HepG2 (cell line): Measurements from ENCODE around the gene DAZAP1. TPM values are rescaled to one million over a fixed set of nuclear protein-coding genes. Genes with fewer than 3 reads are reported as not detected.
A peak's percentile ranks its signal among the peaks of the same experiment; 100 is the strongest.

Experiments
- CEBPG ChIP-seq: IDR thresholded peaks from 2 replicates; pipeline ENCODE4 v1.6.1; 2016
- EEA1 ChIP-seq: sonication (generic); formaldehyde crosslinking; IDR thresholded peaks from 2 replicates; pipeline ENCODE4 v1.5.1; 2020; ENCODE audit warnings: mild to moderate bottlenecking, missing genetic modification reagents, borderline replicate concordance
- HIC2 ChIP-seq: sonication (generic); formaldehyde crosslinking; IDR thresholded peaks from 2 replicates; pipeline ENCODE4 v1.9.0; 2022; ENCODE audit warnings: low read depth, missing genetic modification reagents
- HIVEP1 ChIP-seq: sonication (generic); formaldehyde crosslinking; IDR thresholded peaks from 2 replicates; pipeline ENCODE4 v1.4.0; 2020; ENCODE audit warnings: mild to moderate bottlenecking, missing genetic modification reagents
- KLF16 ChIP-seq, 2 experiments: sonication (generic) in 1 of 2; formaldehyde crosslinking in 1 of 2; IDR thresholded peaks; 2 replicates each; pipeline versions ENCODE4 v1.6.1 to v1.8.0; 2016 to 2023; ENCODE audit warnings: missing genetic modification reagents in 2 of 2, missing compliant biosample characterization in 1 of 2
- MYNN ChIP-seq: sonication (generic); formaldehyde crosslinking; IDR thresholded peaks from 2 replicates; pipeline ENCODE4 v1.4.0; 2020; ENCODE audit warnings: mild to moderate bottlenecking, low read depth, missing genetic modification reagents
- SMYD3 ChIP-seq: sonication (generic); formaldehyde crosslinking; IDR thresholded peaks from 2 replicates; pipeline ENCODE4 v1.8.1; 2023; ENCODE audit warnings: mild to moderate bottlenecking, missing genetic modification reagents
- SP5 ChIP-seq: IDR thresholded peaks from 2 replicates; pipeline ENCODE4 v1.6.1; 2016; ENCODE audit warnings: low read depth, borderline replicate concordance
- SPEN ChIP-seq: sonication (generic); formaldehyde crosslinking; IDR thresholded peaks from 2 replicates; pipeline ENCODE4 v1.5.1; 2020; ENCODE audit warnings: low read depth, mild to moderate bottlenecking, missing genetic modification reagents
- ZBTB14 ChIP-seq: sonication (generic); formaldehyde crosslinking; IDR thresholded peaks from 2 replicates; pipeline ENCODE4 v1.4.0; 2020; ENCODE audit warnings: missing genetic modification reagents
- ZBTB2 ChIP-seq: sonication (generic); formaldehyde crosslinking; IDR thresholded peaks from 2 replicates; pipeline ENCODE4 v1.8.0; 2022; ENCODE audit warnings: low read depth, missing genetic modification reagents
- ZBTB43 ChIP-seq: sonication (generic); formaldehyde crosslinking; conservative IDR thresholded peaks from 2 replicates; pipeline ENCODE4 v1.4.0; 2020; ENCODE audit warnings: missing genetic modification reagents
- ZMYM3 ChIP-seq: sonication (generic); formaldehyde crosslinking; IDR thresholded peaks from 2 replicates; pipeline ENCODE4 v1.5.1; 2020; ENCODE audit warnings: mild to moderate bottlenecking, missing genetic modification reagents
- ZNF276 ChIP-seq: sonication (generic); formaldehyde crosslinking; IDR thresholded peaks from 2 replicates; pipeline ENCODE4 v1.4.0; 2020; ENCODE audit warnings: mild to moderate bottlenecking, low read depth, missing genetic modification reagents
- ZNF441 ChIP-seq: sonication (generic); formaldehyde crosslinking; IDR thresholded peaks from 2 replicates; pipeline ENCODE4 v1.7.0; 2021; ENCODE audit warnings: missing genetic modification reagents, borderline replicate concordance
- ZNF543 ChIP-seq: sonication (generic); formaldehyde crosslinking; IDR thresholded peaks from 2 replicates; pipeline ENCODE4 v1.4.0; 2020; ENCODE audit warnings: mild to moderate bottlenecking, missing genetic modification reagents
- ZNF572 ChIP-seq: sonication (generic); formaldehyde crosslinking; IDR thresholded peaks from 2 replicates; pipeline ENCODE4 v1.5.1; 2020; ENCODE audit warnings: mild to moderate bottlenecking, missing genetic modification reagents
- polyA plus RNA-seq, 8 experiments: library from polyadenylated mRNA; depleted of rRNA in 3 of 8; stranded (reverse) in 7 of 8; unstranded in 1 of 8; fragments of >200 nt; fragmentation: Illumina TruSeq in 4 of 8; extraction: Trizol in 4 of 8; gene quantifications; 2 replicates each; pipeline versions ENCODE4 v1.2.1 to v1.2.3, GENCODE V29; 2011 to 2016; ENCODE audit warnings: low read depth in 4 of 8, missing spikeins in 1 of 8, mixed read lengths in 1 of 8; ENCODE audit not compliant: insufficient read depth in 1 of 8
- total RNA-seq, 5 experiments: library from RNA; depleted of rRNA; stranded (reverse); fragments of >200 nt; fragmentation: Illumina TruSeq; extraction: Trizol; gene quantifications; 2 replicates each; pipeline ENCODE4 v1.2.3, GENCODE V29; 2016; ENCODE audit warnings: low read depth in 1 of 5

DAZAP1 gene
- total and polyA plus RNA-seq, 2 of the 13 experiments (the other 11 are each of a cell fraction or from before 2014, with no cell fraction given): 63.3 to 79.2 TPM

- peak; percentile 67; the same call in 1 of the 2 replicates for TF ChIP-seq EEA1 (CRISPR knock-in tag)
- 0 out of 2 replicates have a peak, but pooled peaks have one; percentile 27 for TF ChIP-seq ZNF572 (CRISPR knock-in tag)
- peak; percentile 61 for TF ChIP-seq SPEN
- TF ChIP-seq ZBTB14: peak; percentile 69; the same call in 1 of the 2 replicates
- TF ChIP-seq ZNF276 (CRISPR knock-in tag): peak; percentile 35; the same call in 1 of the 2 replicates
- 0 out of 2 replicates have a peak, but pooled peaks have one; percentile 40 for TF ChIP-seq HIVEP1 (CRISPR knock-in tag)
- 0 out of 2 replicates have a peak, but pooled peaks have one; percentile 23 for TF ChIP-seq ZNF543 (CRISPR knock-in tag)
- peak; percentile 33; the same call in 1 of the 2 replicates for TF ChIP-seq SP5 (CRISPR knock-in tag)
- peak; percentile 23; the same call in 1 of the 2 replicates for TF ChIP-seq MYNN
- 0 out of 2 replicates have a peak, but pooled peaks have one; percentile 37 for TF ChIP-seq ZBTB2
- TF ChIP-seq ZNF441 (CRISPR knock-in tag): peak; percentile 74; the same call in 1 of the 2 replicates
- peak in 1 of 2 experiments; percentile 73; a peak in 1 of 4 replicates for TF ChIP-seq KLF16 (CRISPR knock-in tag; IDR thresholded peaks at IDR 0.05)
- no peak for TF ChIP-seq HIC2
- 0 out of 2 replicates have a peak, but pooled peaks have one; percentile 17 for TF ChIP-seq ZBTB43 (CRISPR knock-in tag)
- TF ChIP-seq CEBPG (CRISPR knock-in tag): no peak
- TF ChIP-seq ZMYM3 (CRISPR knock-in tag): peak; percentile 91
- TF ChIP-seq SMYD3 (CRISPR knock-in tag): no peak
Observed at GRCh38 chr19:1445185-1445931, 38.0 kb downstream of the DAZAP1 start (continued).
